Neural progenitor cell (in vitro differentiated cells): ENCODE data around the gene PPP2R2B.

ENCODE experiments used
- EZH2phosphoT487 ChIP-seq: fragments of 200-600 bp; sonication (generic); IDR thresholded peaks from 2 replicates; pipeline ENCODE4 v1.6.1; 2017; ENCODE audit warnings: antibody characterized with exemption
- TF ChIP-seq, protein P1 (sequence below): fragments of 200-600 bp; sonication (generic); IDR thresholded peaks from 2 replicates; pipeline ENCODE4 v1.5.1; 2017; ENCODE audit warnings: antibody characterized with exemption, mild to moderate bottlenecking

DNA sequence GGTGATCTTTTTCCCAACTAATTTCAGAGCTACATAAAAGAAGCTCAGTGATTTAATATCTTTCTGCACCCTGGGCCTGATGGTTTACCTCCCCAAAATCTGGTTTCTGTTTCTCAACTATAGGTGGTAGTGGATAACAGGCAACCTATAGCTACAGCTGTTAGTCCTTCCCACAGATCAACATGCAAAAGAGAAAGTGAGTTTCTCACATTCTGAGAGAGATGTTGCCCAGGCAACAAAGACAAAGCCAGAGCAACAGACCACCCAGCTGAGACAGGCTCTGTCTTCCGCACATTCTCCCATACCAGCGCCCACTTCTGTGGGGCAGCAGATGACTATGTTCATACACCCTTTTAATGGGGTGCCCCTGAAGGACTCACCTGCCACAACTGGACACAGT lies 40.7 kb upstream of the PPP2R2B start:
- no peak for TF ChIP-seq EZH2phosphoT487
- TF ChIP-seq, protein P1, sequence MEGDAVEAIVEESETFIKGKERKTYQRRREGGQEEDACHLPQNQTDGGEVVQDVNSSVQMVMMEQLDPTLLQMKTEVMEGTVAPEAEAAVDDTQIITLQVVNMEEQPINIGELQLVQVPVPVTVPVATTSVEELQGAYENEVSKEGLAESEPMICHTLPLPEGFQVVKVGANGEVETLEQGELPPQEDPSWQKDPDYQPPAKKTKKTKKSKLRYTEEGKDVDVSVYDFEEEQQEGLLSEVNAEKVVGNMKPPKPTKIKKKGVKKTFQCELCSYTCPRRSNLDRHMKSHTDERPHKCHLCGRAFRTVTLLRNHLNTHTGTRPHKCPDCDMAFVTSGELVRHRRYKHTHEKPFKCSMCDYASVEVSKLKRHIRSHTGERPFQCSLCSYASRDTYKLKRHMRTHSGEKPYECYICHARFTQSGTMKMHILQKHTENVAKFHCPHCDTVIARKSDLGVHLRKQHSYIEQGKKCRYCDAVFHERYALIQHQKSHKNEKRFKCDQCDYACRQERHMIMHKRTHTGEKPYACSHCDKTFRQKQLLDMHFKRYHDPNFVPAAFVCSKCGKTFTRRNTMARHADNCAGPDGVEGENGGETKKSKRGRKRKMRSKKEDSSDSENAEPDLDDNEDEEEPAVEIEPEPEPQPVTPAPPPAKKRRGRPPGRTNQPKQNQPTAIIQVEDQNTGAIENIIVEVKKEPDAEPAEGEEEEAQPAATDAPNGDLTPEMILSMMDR: no peak
